Superior temporal gyrus (tissue), 1 donor: ENCODE measurements around the gene PLXDC1.
"Not testable (repeated sequence)": the region's sequence is repeated elsewhere in the genome, so short reads cannot be mapped to it uniquely, and the experiment has no call there.

Experiments used
- DNase-seq: peaks from one replicate; pipeline ENCODE4 v3.0.0-alpha.2; 2016; ENCODE audit errors: extremely low spot score

Gene PLXDC1

GRCh38 chr17:39155654-39156053 is 4.2 kb upstream of the PLXDC1 start:
- DNase-seq, result no peak

GRCh38 chr17:39153599-39154051 is 2.2 kb upstream of the PLXDC1 start:
- peak; percentile 98 for DNase-seq

- DNase-seq, result no peak
These were observed 744 bp upstream of the PLXDC1 start for GRCh38 chr17:39151943-39152818.

- no peak for DNase-seq
These were observed 665 bp downstream of the PLXDC1 start for GRCh38 chr17:39150795-39151149.

- DNase-seq, result no peak
These were observed 1.3 kb downstream of the PLXDC1 start for GRCh38 chr17:39150104-39150634.

- no peak for DNase-seq
These were observed 3.9 kb downstream of the PLXDC1 start for GRCh38 chr17:39147221-39148185.

- no peak for DNase-seq
These were observed 5.2 kb downstream of the PLXDC1 start for GRCh38 chr17:39146273-39146672.

GRCh38 chr17:39145143-39145542 is 6.3 kb downstream of the PLXDC1 start:
- DNase-seq, result no peak

GRCh38 chr17:39144416-39144840 is 7.0 kb downstream of the PLXDC1 start:
- no peak for DNase-seq

- DNase-seq, result no peak
These were observed 7.8 kb downstream of the PLXDC1 start for GRCh38 chr17:39143552-39144093.

GRCh38 chr17:39141915-39142664 is 9.3 kb downstream of the PLXDC1 start:
- DNase-seq, result no peak

GRCh38 chr17:39141294-39141693 is 10.1 kb downstream of the PLXDC1 start:
- DNase-seq, result no peak

GRCh38 chr17:39139561-39139960 is 11.9 kb downstream of the PLXDC1 start:
- no peak for DNase-seq

GRCh38 chr17:39139161-39139511 is 12.3 kb downstream of the PLXDC1 start:
- DNase-seq, result no peak

GRCh38 chr17:39138431-39139160 is 12.8 kb downstream of the PLXDC1 start:
- no peak for DNase-seq

- no peak for DNase-seq
These were observed 16.6 kb downstream of the PLXDC1 start for GRCh38 chr17:39134878-39135277.

GRCh38 chr17:39132192-39132610 is 19.2 kb downstream of the PLXDC1 start:
- DNase-seq, result no peak

- no peak for DNase-seq
These were observed 19.8 kb downstream of the PLXDC1 start for GRCh38 chr17:39131616-39132015.

- no peak for DNase-seq
These were observed 21.2 kb downstream of the PLXDC1 start for GRCh38 chr17:39130205-39130604.

GRCh38 chr17:39129544-39129943 is 21.9 kb downstream of the PLXDC1 start:
- not testable (repeated sequence) for DNase-seq

- DNase-seq, result no peak
These were observed 25.0 kb downstream of the PLXDC1 start for GRCh38 chr17:39126436-39126835.
